Activated effector memory CD4-positive, alpha-beta T cell treated with Interleukin-2 at 50 U/mL for 16 hours (primary cell): ENCODE data around the gene BPIFB6.

ENCODE experiments used
- DNase-seq: peaks from one replicate; pipeline ENCODE4 v3.0.0-alpha.2; 2020

BPIFB6 gene

DNA sequence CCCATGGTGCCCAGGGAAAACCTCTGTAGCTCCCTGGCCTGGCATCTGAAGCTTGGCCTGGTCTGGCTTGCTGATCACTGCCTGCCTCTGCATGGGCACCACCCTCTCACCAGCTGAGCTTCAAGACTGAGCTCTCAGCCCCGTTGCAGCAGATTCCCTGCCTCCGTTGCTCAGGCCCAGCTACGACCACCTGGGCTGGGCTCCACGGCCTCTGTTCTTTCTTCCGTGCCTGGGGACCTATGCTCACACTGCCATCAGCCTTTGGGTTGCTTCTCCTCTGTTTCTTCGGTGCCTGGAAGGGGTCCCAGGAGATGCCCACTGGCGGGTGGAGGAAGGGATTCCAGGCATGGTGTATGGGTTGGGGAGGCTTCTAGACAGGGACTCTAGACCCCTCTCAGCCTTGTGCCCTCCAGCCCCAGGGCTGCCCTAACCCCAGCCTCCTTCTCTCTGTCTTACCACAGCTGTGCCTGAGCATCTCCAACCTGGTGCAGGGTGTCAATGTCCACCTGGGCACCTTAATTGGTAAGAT lies 14.8 kb upstream of the BPIFB6 start:
- DNase-seq: no peak

DNA sequence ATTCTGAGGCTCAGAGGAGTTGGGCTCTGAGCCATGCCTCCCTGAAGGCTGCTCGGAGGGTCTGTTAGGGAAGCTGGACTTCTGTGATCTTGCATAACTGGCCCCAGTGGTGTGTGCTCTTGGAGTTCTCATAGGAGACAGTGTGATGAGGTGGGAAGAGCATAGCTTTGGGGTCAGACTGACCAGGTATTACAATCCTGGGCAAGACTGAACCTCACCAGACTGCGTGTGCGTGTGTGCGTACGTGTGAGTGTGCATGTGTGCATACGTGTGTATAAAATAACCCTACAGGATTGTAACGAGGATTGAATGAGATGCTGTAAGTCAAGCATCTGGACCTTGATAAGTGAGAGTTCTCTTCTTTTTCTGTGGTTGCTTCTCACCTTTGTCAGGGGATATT lies 13.9 kb upstream of the BPIFB6 start:
- DNase-seq: no peak

DNA sequence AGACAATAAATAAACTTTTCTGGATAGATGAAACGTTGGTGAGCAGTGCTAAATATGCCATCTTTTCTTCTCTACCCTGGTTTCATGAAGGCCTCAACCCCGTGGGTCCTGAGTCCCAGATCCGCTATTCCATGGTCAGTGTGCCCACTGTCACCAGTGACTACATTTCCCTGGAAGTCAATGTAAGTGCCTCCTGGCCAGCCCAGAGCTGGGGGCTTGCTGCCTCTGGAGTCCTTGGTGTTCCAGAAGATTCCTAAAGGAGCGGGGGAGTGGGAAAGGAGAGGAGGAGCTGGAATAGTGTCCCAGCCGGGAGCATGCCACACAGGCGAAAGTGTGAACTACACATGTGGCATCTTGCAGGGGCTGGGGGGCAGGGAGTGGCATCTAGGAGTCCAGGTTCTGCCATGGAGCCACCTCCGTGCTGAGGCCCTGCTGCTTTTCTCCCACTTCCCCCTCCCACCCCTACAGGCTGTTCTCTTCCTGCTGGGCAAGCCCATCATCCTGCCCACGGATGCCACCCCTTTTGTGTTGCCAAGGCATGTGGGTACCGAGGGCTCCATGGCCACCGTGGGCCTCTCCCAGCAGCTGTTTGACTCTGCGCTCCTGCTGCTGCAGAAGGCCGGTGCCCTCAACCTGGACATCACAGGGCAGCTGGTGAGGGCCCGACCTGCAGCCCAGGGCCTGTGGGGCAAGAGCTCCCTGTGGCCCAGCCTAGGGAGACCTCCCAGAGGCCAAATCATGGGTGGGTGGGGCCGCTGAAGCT lies 13.1 kb upstream of the BPIFB6 start:
- DNase-seq: no peak

DNA sequence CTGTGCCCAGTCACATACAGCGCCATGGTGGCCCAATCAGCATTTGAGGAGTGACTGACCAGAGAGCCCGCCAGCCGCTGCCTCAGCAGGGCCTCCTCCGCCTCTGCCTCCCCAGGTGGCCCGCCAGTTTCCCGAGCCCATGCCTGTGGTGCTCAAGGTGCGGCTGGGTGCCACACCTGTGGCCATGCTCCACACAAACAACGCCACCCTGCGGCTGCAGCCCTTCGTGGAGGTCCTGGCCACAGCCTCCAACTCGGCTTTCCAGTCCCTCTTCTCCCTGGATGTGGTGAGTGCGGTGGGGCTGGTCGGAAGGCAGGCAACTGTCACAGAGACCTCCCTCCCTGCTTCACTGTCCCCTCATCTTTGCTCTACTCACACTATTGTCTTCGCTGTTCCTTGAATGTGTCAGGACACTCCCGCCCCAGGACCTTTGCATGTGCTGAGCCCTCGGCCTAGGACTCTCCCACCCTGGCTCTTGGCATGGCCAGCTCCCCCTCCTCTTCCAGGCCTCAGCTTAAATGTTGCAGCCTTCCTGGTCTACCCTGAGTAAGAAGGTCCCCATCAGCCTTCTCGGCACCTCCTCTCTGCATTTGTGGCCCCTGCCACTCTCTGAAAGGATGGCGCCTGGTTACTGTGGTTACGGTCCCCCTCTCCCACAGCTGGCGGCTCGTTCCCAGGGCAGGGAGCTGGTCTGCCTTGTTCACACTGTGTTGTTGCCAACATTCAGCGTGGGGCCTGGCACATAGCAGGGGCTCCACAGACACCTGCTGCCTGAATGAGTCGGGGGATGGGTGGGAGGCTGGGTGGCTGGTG lies 11.8 kb upstream of the BPIFB6 start:
- DNase-seq: no peak

DNA sequence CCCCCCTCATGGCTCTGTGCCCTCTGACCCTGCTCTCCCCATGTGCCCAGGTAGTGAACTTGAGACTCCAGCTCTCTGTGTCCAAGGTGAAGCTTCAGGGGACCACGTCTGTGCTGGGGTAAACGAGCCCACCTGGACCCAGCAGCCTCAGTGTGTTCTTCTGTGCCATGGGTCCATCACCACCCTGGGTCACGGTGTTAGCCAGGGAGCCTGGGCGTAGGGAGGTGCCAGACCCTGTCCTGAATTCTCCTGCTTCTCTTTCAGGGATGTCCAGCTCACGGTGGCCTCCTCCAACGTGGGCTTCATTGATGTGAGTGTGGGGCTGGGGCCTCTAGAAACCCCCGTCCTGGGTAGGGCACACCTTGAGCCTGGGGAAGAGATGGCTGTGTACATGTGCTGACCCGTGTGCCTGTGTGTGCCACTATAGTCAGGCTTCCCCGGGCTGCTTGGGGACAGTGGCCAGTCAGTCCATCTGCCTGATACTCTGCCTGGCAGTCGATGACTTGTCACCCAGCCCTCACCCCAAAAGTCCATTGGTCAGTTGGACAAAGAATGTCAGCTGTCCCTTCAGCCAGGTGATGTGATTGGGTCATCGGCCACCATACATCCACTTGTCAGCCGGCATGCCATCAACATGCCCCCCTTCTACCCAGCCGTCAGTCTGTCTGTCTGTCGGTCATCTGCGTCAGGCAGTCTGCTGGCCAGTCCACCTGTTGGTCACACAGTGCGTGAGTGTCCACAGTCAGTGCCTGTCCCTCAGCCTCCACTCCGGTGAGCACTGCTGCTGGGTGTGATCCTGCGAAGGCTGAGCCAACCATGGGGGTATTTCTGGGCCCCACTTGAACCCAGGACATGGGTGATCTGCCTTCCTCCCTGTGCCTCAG lies 10.9 kb upstream of the BPIFB6 start:
- no peak for DNase-seq

DNA sequence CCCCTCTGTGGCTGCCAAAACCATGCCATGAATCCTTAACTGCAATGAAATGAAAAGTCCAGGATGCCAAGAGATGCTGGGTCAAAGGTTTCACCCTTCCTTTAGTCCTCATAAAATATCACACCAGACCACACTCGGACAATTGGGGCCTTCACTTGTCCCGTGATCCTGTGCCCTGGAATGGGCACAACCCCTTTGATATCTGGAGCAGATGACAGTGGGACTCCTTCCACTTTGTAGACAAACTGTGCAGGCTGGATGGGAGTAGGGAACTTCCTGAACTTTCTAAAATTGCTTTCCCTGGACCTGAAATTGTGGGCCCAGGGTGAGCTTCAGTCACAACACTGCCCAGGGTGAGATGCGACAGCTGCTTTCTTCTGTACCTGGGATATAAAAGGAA lies 9.6 kb upstream of the BPIFB6 start:
- no peak for DNase-seq

DNA sequence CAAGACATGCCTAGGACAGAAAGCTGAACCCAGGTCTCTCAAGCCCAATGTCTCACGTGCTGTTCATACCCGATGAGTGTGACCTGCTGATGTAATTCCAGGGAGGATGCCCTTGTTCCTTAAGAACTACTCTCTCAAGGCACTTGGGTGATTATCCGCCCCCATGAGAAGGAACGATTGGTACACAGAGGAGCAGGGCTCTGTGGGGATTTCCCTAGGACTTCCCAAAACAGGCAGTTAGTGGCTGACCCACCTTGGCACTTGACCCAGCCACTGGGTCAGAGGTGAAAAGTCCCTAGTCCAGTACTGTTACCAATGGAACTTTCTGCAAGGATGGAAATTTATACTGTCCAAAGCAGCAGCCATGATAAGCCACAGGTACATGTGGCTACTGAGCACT lies 9.2 kb upstream of the BPIFB6 start:
- DNase-seq: no peak

DNA sequence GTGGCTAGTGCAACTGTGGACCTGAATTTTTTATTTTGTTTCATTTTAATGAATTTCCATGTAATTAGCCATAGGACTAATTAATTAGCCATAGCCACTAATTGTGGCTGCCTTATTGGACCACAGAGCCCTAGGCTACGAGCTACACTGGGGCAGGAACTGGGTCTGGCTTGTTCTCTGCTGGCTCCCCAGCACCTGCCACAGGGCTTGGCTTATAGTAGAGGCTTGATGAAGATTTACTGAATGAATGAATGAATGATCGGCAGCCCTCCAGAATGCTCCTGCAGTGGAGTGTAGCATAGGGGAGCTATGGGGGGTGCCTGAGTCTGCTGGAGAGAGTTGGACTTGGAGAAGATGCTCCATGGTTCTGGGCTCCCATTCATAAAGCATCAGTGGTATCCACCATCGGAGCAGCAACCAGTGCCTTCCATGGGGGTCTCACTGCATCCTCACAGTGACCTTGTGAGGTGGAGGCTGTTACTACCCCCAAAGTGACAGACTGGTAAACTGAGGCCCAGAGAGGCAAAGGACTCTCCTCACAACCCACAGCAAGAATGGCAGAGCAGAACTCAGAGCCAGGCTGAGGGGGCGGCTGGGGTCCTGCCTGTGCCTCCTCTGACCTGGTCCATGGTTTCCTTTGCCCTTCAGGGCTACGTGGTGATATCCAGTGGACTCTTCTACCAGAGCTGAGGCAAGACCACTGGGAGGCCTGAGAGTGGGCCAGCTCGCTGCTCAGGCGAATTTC lies 8.6 kb upstream of the BPIFB6 start:
- no peak for DNase-seq

DNA sequence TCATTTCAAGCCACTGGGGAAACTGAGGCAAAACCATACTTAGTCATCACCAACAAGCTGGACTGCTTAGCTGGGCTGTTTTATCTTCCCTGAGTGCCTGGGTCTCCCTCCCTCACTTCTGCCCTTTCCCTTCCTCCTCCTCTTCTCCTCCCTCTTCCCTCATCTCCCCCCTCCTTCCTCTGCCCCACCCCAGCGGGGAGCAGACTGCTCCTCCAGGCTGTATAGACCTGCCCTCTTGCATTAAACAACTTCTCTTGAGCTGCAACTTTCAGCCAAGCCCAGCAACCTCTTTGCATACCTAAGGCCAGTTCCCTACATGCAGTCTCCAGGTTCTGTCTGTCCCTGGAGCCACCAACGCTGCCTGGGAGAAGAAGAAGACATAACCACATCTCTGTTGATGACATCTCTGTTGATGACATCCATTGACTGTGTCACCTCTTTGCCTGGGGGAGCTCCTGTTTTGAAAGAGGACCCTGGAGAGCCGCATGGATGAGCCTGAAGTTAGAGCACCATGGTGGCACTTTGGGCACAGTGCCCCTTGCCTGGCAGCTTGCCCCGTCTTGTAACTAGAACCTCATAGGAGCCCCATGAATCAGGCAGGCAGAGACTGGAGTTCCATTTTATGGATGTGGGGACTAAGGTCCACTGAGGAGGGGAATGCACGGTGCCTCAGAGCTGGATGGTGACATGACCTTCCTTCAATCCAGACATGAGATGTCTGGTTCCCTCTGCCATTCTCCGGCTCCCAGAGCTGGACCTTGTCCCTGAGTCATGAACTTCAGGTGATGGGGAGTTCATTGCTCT lies 7.8 kb upstream of the BPIFB6 start:
- no peak for DNase-seq

DNA sequence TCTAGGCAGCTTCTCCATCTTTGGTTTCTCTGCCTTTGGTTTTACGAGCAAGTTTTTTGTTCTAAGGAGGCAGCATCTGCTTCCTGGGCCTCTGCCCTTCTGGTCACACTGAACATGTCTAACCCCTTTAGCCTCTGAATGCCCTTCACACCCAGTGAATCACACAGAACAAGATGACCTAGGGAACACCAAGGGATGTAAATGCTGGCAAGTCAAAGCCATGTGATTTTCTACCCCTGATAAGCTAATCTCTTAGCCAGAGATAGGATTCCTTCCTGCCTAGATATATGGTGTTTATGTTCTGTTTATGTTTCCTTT lies 7.2 kb upstream of the BPIFB6 start:
- no peak for DNase-seq

DNA sequence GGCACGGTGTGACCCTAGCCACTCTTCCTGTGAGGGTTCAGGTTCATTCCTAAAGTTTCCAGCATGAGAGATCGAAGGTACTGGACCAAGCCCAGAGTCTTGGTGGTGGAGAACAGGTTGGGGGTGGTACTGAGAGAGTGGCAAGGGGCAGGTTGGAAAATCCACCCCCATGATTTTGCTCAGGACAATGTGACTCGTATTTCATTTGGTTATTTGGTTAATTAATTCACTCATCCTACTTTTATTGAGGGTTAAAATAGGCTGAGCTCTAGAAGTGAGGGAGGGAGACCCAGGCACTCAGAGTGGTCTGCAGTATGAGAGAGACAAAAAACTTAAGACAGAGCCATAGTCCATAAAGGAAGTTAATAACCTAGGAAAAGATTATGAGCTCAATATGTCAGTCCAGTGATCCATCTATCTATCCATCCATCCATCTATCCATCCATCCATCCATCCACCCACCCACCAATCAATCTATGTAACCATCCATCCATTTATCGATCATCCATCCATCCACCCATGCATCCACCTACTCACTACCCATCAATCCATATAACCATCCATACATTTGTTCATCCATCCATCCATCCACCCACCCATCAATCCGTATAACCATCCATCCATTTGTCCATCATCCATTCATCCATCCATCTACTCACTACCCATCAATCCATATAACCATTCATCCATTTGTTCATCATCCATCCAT lies 6.7 kb upstream of the BPIFB6 start:
- DNase-seq: no peak

DNA sequence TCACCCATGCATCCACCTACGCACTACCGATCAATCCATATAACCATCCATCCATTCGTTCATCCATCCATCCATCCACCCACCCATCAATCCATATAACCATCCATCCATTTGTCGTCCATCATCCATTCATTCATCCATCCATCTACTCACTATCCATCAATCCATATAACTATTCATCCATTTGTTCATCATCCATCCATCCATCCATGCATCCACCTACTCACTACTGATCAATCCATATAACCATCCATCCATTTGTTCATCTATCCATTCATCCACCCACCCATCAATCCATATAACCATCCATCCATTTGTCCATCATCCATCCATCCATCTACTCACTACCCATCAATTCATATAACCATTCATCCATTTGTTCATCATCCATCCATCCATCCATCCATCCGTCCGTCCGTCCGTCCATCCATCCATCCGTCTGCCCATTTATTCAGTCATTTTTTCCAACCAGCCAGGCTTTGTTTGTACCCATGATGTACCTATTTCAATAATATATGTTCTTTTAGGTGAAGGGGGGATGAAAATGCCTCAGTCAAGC lies 6.1 kb upstream of the BPIFB6 start:
- DNase-seq: no peak

DNA sequence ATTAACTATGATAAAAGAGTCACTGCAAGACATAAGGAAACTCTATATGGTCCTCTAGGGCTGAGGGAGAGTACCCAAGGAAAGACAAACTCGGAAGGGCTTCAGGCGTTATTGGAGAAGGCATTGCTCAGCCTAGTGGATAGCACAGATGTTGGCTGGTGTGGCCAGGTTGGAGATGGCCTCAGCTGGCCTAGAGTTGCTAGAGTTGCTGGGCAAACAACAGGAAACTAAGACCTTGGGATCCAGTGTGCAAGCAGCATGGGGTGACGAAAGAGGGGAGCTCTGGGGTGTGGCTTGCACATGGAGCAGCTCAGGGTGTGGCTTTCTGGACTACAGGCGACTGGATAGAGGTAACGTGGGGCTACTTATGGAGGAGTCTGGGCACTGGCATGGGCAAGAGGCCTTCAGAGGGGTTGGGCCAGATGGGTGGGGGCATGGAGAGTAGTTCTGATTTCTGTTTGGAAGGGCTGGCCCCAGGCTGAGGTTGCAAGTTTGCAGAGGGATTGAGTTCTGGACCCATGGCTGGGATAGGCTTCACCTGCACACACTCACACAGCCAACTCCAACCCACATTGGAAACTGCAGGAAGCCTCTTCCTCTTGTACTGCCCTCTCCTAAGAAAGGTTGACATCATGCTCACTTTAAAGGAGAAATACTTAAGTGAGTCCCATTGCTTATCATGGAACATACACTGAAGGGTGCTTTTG lies 5.2 kb upstream of the BPIFB6 start:
- DNase-seq: no peak

DNA sequence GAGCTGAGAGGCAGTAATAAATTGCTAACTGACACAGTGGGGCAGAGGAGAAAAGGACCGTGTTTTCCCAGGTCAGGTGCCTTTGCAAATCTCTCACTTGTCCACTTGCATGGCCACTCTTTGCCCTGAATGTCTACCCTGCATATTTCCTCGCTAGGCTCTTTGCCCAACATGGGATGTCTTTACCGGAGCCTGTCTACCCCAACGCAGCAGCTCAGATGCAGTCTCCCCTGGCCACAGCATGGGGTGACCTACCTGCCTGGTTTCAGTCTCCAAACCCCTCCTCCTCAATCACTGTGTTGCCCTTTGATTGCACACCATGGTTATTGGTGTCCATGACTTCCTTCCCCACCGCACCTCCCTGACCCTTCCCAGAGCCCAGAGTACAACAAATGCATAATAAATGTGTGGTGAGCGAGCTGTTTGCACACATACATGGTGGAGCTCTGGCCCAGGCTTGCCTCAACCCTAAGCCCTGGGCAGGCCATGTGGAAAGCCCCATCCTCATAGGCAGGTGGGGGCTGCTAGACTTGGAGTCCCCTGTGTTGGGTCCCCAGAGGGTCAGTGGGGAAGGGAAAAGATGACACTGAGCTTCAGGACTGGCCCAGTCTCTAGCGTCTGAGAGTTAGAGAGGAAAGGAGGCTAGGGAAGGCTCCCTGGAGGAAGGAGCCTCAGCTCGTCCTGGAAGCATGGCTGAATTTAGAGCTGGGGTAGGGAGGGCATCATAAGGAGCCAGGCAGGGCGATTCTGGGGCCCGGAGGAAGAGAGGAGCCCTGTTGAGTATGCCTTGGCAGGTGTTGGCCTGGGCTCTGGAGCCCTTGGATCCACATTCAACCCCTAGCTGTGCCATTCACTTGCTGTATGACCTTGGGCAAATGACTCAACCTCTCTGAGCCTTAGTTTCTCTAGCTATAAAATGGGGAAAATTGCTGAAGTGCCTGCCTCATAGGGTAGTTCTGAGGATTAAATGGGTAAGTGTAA lies 4.4 kb upstream of the BPIFB6 start:
- DNase-seq: no peak

DNA sequence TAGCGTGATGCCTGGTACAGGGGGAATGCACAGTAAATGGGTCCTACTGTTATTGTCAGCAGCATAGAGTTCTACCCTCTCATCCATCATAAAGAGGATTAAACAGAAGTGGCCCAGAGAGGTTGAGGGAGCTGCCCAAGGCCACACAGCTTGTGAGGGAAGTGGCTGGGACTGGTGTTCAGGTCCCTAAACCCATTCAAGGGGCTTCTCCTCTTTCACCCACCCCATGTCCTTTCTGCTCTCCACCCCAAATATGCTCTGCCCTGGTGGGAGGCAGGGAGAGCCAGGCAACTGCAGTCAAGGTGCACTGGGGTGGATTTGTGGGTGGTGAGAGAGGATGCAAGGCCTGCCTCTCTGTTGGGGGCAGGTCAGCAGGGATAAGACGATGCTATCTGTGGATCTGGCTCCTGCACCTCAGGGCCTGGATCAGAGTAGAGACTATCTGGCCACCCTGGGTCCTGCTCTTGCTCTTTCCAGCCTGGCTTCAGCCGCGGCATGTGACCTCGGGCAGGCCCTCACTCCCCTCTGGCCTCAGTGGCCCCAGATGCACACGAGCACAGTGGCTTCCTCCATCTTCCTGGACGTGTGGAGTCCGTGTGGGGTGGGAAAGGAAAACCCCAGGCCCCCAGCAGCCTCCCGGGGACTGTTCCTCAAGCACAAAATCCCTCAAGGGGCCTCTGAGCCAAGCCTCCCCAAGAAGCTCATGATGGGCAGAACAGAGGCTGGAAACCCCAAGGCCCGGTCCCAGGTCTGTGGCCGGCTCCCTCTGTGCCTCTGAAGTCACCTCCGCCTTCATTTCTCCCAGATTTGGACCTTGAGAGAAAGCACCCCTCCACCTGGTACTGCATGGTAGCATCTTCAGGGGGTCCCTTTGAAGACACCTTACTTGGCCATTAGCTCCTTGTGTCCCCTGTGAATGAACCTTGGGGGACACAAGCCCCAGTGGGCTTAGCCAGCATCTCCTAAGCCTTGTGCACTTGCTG lies 3.4 kb upstream of the BPIFB6 start:
- DNase-seq: no peak

DNA sequence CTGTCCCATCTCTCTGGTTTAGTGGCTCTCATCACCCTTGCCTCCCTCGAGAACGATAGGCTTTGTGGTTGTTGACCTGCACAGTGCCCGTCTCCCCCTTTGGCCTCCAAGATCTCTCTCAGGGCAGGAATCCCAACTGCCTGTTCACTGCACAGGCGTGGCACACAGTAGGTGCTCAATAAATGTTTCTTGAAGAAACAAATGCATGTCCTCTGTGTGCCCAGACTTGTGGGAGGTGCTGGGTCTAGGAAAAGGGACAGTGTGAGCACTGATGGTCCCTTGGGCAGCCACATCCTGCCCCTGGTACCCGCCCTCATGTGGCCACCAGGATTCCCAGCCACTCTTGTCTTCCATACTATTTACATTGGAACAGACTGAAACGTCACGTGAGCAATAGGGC lies 2.6 kb upstream of the BPIFB6 start:
- no peak for DNase-seq

DNA sequence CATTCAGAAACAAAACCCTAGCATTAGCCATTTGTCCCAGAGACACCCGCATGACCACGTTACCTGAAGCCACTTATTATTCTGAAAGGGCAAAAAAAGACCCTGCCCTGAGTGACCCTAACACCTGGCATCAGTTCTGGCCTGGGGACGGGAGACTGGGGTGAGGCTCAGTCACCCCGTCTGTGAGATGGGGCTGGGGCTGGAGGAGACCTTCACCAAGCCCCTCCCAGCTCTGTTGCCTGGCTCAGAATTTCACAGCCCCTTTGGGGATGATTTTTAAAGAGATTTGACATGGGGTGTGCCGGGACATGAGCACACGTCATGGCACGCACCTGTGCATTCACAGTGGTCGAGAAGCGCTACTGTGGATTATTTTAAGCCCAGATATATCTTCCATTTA lies 1.4 kb upstream of the BPIFB6 start:
- DNase-seq: no peak

DNA sequence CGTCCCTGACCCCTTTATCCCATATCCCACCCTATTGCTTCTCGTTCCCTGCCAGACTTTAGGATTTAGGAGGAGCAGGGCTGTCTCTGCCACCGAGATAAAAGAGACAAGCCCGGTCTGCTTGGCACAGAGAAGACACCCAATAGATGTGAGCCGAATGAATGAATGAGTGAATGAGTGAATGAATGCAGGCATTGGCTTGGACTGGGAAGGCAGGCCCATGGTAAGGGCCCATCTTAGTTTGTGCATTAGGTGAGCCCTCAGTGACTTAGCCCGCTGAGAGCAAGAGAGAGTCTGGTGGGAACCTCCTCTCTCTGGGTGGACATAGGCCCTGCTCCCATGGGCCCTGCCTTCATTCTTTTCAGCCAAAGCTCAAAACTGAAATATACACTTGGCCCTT lies 879 bp upstream of the BPIFB6 start:
- DNase-seq: no peak
